Germinal center (tissue), 1 donor: ENCODE measurements around the gene PCDHGA11.
"Not testable (repeated sequence)": the region's sequence is repeated elsewhere in the genome, so short reads cannot be mapped to it uniquely, and the experiment has no call there.

Experiments
- DNase-seq: peaks from one replicate; pipeline ENCODE4 v3.0.0; 2012; ENCODE audit warnings: mixed read lengths, low spot score

Gene PCDHGA11

GRCh38 chr5:141431286-141431685 is 10.4 kb downstream of the PCDHGA11 start:
- peak; percentile 67 for DNase-seq

DNA sequence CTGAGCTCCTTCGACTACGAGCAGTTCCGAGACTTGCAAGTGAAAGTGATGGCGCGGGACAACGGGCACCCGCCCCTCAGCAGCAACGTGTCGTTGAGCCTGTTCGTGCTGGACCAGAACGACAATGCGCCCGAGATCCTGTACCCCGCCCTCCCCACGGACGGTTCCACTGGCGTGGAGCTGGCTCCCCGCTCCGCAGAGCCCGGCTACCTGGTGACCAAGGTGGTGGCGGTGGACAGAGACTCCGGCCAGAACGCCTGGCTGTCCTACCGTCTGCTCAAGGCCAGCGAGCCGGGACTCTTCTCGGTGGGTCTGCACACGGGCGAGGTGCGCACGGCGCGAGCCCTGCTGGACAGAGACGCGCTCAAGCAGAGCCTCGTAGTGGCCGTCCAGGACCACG is 11.5 kb downstream of the PCDHGA11 start:
- DNase-seq, result not testable (repeated sequence)

GRCh38 chr5:141432726-141433125 is 11.9 kb downstream of the PCDHGA11 start:
- DNase-seq, result not testable (repeated sequence)

DNA sequence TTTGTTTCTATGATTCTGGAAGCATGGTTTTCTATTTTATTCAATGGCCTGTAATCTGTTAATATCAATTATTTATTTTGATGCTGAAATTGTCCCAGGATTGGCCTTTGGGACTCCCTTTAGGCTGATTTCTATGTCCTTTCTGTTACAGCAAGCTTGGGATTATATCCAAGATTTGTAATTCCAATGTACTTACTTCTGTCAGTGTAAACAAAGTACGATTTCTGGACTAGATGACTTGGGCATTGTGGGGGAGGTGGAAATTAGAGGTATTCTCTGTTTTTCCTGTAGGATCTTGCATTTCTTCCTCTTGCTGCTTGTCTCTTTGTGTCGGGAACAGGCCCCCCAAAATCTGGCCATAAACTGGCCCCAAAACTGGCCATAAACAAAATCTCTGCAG is 13.2 kb downstream of the PCDHGA11 start:
- no peak for DNase-seq

- DNase-seq, result no peak
These were observed 16.4 kb downstream of the PCDHGA11 start for GRCh38 chr5:141437221-141437620.

GRCh38 chr5:141439411-141440141 is 18.7 kb downstream of the PCDHGA11 start:
- DNase-seq, result no peak

- no peak for DNase-seq
These were observed 19.5 kb downstream of the PCDHGA11 start for GRCh38 chr5:141440341-141440740.

GRCh38 chr5:141441571-141442170 is 20.8 kb downstream of the PCDHGA11 start:
- no peak for DNase-seq

DNA sequence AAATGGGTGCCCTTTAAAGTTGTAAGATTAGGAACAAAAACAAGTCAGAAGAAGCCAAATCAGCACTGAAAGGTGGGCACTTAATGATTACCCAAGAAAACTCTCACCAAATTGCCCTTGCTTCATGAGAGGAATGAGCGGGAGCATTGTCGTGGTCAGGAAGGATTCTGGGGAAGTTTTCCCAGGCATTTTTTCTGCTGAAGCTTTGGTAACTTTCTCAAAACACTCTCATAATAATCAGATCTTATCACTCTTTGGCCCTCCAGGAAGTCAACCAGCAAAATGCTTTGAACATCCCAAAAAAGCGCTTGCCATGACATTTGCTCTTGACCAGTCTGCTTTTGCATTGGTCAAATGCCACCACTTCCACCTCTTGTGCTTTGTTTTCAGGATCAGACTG is 44.5 kb downstream of the PCDHGA11 start:
- DNase-seq, result no peak
